Activated T-helper 9 cell treated with anti-CD3 and anti-CD28 coated beads, Interleukin-2, amount 50 U/mL, for 16 hours (primary cell): ENCODE results near the gene SIM2.

ENCODE experiments used
- DNase-seq: peaks from one replicate; pipeline ENCODE4 v3.0.0-alpha.2; 2020; ENCODE audit warnings: low read depth

SIM2 gene

GRCh38 chr21:36716836-36717235 lies 17.9 kb downstream of the SIM2 start:
- no peak for DNase-seq

- DNase-seq: no peak
These were observed 19.1 kb downstream of the SIM2 start for GRCh38 chr21:36717976-36718375.

- DNase-seq: no peak
These were observed 20.1 kb downstream of the SIM2 start for GRCh38 chr21:36718951-36719501.

- no peak for DNase-seq
These were observed 20.7 kb downstream of the SIM2 start for GRCh38 chr21:36719614-36720013.

GRCh38 chr21:36721817-36722216 lies 22.9 kb downstream of the SIM2 start:
- DNase-seq: no peak

- DNase-seq: no peak
These were observed 23.8 kb downstream of the SIM2 start for GRCh38 chr21:36722370-36723368.

GRCh38 chr21:36723371-36723881 lies 24.5 kb downstream of the SIM2 start:
- DNase-seq: no peak

- no peak for DNase-seq
These were observed 25.7 kb downstream of the SIM2 start for GRCh38 chr21:36724660-36725059.

GRCh38 chr21:36725793-36726386 lies 27.0 kb downstream of the SIM2 start:
- DNase-seq: no peak

GRCh38 chr21:36727866-36728265 lies 29.0 kb downstream of the SIM2 start:
- DNase-seq: no peak

- no peak for DNase-seq
These were observed 29.6 kb downstream of the SIM2 start for GRCh38 chr21:36728371-36729111.

- no peak for DNase-seq
These were observed 30.5 kb downstream of the SIM2 start for GRCh38 chr21:36729310-36729970.

- DNase-seq: no peak
These were observed 31.7 kb downstream of the SIM2 start for GRCh38 chr21:36730291-36731281.

- DNase-seq: no peak
These were observed 33.3 kb downstream of the SIM2 start for GRCh38 chr21:36732217-36732616.

GRCh38 chr21:36732761-36733160 lies 33.8 kb downstream of the SIM2 start:
- no peak for DNase-seq

GRCh38 chr21:36733857-36734256 lies 34.9 kb downstream of the SIM2 start:
- no peak for DNase-seq

- DNase-seq: no peak
These were observed 35.7 kb downstream of the SIM2 start for GRCh38 chr21:36734367-36735200.

GRCh38 chr21:36735201-36735515 lies 36.2 kb downstream of the SIM2 start:
- DNase-seq: no peak

GRCh38 chr21:36735724-36736320 lies 36.9 kb downstream of the SIM2 start:
- DNase-seq: no peak
